NB4 (cell line): ENCODE measurements around the gene CCDC13.

Experiments
- MYC ChIP-seq: IDR thresholded peaks from 2 replicates; pipeline ENCODE4 v1.6.1; 2011; ENCODE audit warnings: low read depth, low read length
- POLR2A ChIP-seq: IDR thresholded peaks from 2 replicates; pipeline ENCODE4 v1.6.1; 2011; ENCODE audit warnings: mild to moderate bottlenecking; ENCODE audit not compliant: insufficient read length; ENCODE audit errors: extremely low read depth
- TF ChIP-seq, protein P1 (sequence below): IDR thresholded peaks from one replicate; pipeline ENCODE4 v1.5.1; 2012; ENCODE audit warnings: low read depth, low read length
- TF ChIP-seq, protein P2 (sequence below): IDR thresholded peaks from 2 replicates; pipeline ENCODE4 v1.6.1; 2011; ENCODE audit warnings: low read depth, low read length

DNA sequence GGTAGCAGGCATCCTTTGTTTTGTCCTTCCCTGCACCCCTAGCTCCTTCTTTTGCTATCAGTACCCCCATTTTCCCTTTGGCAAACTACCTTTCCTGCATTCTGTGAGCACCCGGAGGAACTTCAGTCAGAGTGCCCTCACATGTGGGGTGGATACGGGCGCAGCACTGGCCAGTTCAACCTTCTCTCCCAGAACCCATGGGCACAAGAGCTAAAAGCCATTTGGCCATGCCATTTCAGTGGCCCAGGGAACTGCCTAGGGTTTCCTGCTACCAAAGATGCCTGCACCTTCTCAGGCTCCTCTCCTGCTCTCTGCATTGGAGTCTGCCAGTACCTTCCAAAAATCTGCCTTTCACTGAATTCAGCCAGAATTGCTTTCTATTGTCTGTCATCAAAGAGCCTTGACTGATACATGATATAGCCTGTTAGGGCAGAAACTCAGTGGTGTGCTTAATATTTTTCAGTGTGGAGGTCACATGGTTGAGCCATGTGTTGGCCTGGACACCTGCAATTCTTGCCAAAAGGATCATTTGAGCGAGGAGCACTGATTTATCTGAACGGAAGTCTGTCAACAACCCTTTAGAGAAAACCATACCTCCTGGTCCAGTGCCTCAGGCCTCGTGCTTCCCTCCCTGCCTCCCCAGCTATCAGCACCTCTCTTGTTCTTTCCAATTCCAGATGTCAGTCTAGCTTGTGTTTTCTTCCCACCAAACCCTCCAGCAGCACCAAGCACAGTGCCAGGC is 43.5 kb downstream of the CCDC13 start:
- TF ChIP-seq, protein P1, sequence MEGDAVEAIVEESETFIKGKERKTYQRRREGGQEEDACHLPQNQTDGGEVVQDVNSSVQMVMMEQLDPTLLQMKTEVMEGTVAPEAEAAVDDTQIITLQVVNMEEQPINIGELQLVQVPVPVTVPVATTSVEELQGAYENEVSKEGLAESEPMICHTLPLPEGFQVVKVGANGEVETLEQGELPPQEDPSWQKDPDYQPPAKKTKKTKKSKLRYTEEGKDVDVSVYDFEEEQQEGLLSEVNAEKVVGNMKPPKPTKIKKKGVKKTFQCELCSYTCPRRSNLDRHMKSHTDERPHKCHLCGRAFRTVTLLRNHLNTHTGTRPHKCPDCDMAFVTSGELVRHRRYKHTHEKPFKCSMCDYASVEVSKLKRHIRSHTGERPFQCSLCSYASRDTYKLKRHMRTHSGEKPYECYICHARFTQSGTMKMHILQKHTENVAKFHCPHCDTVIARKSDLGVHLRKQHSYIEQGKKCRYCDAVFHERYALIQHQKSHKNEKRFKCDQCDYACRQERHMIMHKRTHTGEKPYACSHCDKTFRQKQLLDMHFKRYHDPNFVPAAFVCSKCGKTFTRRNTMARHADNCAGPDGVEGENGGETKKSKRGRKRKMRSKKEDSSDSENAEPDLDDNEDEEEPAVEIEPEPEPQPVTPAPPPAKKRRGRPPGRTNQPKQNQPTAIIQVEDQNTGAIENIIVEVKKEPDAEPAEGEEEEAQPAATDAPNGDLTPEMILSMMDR: no peak
- TF ChIP-seq, protein P2, sequence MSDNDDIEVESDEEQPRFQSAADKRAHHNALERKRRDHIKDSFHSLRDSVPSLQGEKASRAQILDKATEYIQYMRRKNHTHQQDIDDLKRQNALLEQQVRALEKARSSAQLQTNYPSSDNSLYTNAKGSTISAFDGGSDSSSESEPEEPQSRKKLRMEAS: no peak
- TF ChIP-seq POLR2A (no peak), MYC (no peak)
